Thyroid gland (tissue), 4 donors: ENCODE results near the gene OLFML2B.

Experiments
- CTCF ChIP-seq, 6 experiments: fragments of 200-600 bp in 3 of 6; fragments of 450-650 bp in 3 of 6; sonication (generic) in 3 of 6; IDR thresholded peaks; one replicate each; pipeline ENCODE4 v1.5.1; 2016 to 2019; ENCODE audit warnings: antibody characterized with exemption in 6 of 6, mild to moderate bottlenecking in 2 of 6, inconsistent platforms in 1 of 6, moderate library complexity in 1 of 6
- POLR2A ChIP-seq, 2 donors: fragments of 450-650 bp; IDR thresholded peaks; one replicate each; pipeline ENCODE4 v1.6.1; 2017; ENCODE audit warnings: antibody characterized with exemption in 2 of 2, mild to moderate bottlenecking in 2 of 2, moderate library complexity in 1 of 2

- TF ChIP-seq CTCF (IDR thresholded peaks at IDR 0.05), result no peak
- TF ChIP-seq POLR2A (IDR thresholded peaks at IDR 0.05), result no peak
Observed at GRCh38 chr1:161933592-161934588, 89.8 kb downstream of the OLFML2B start.
